MG63 (cell line): Measurements from ENCODE around the gene GLMN. TPM values are rescaled to one million over a fixed set of nuclear protein-coding genes. Genes with fewer than 3 reads are reported as not detected.
"Not testable (repeated sequence)": the region's sequence is repeated elsewhere in the genome, so short reads cannot be mapped to it uniquely, and the experiment has no call there.

Experiments
- DNase-seq: peaks from one replicate; pipeline ENCODE4 v3.0.0-alpha.2; 2020
- H3K27me3 ChIP-seq: fragments of 250-450 bp; sonication (Bioruptor Pico); 2 replicates; pipeline ENCODE4 v1.5.1; 2020; ENCODE audit warnings: mild to moderate bottlenecking, moderate library complexity
- H3K36me3 ChIP-seq: fragments of 250-450 bp; sonication (Bioruptor Pico); 2 replicates; pipeline ENCODE4 v1.5.1; 2020; ENCODE audit warnings: mild to moderate bottlenecking, moderate library complexity
- H3K4me3 ChIP-seq: fragments of 250-450 bp; sonication (Bioruptor Pico); 2 replicates; pipeline ENCODE4 v1.5.1; 2020; ENCODE audit warnings: mild to moderate bottlenecking, moderate library complexity
- H3K9me3 ChIP-seq: fragments of 250-450 bp; sonication (Bioruptor Pico); 2 replicates; pipeline ENCODE4 v1.5.1; 2020; ENCODE audit warnings: mild to moderate bottlenecking, moderate library complexity
- total RNA-seq: library from RNA; depleted of rRNA; stranded (reverse); fragments of >200 nt; shearing (Covaris generic); gene quantifications from 2 replicates; pipeline ENCODE4 v1.2.3, GENCODE V29; 2014; ENCODE audit warnings: low replicate concordance

GLMN gene
- total RNA-seq, 1 experiment from 2014 or later, result 11.1 TPM

- no peaks in the 10 kb centered on the region for H3K27me3 ChIP-seq
- H3K36me3 ChIP-seq, result peaks cover 13% of the 10 kb centered on the region
- no peaks in the 10 kb centered on the region for H3K9me3 ChIP-seq
- no peak for DNase-seq
- no peak overlapping the region for H3K4me3 ChIP-seq
These were observed 15.2 kb upstream of the GLMN start for GRCh38 chr1:92314024-92314423.

GRCh38 chr1:92310185-92310597 lies 11.4 kb upstream of the GLMN start:
- H3K36me3 ChIP-seq, result peaks cover 21% of the 10 kb centered on the region
- no peaks in the 10 kb centered on the region for H3K9me3 ChIP-seq
- no peak for DNase-seq
- H3K27me3 ChIP-seq, result no peaks in the 10 kb centered on the region
- H3K4me3 ChIP-seq, result no peak overlapping the region

GRCh38 chr1:92307980-92308379 lies 9.2 kb upstream of the GLMN start:
- Histone ChIP-seq H3K9me3 (no peaks in the 10 kb centered on the region), H3K4me3 (no peak overlapping the region), H3K36me3 (peaks cover 37% of the 10 kb centered on the region), H3K27me3 (no peaks in the 10 kb centered on the region)
- no peak for DNase-seq

GRCh38 chr1:92306020-92306419 lies 7.2 kb upstream of the GLMN start:
- H3K4me3 ChIP-seq, result no peak overlapping the region
- no peaks in the 10 kb centered on the region for H3K27me3 ChIP-seq
- DNase-seq, result no peak
- H3K36me3 ChIP-seq, result peaks cover 38% of the 10 kb centered on the region
- no peaks in the 10 kb centered on the region for H3K9me3 ChIP-seq

GRCh38 chr1:92301021-92301420 lies 2.2 kb upstream of the GLMN start:
- peaks cover 36% of the 10 kb centered on the region for H3K36me3 ChIP-seq

GRCh38 chr1:92299477-92300150 lies 827 bp upstream of the GLMN start:
- Histone ChIP-seq H3K27me3 (no peaks in the 10 kb centered on the region), H3K9me3 (no peaks in the 10 kb centered on the region), H3K36me3 (peaks cover 32% of the 10 kb centered on the region), H3K4me3 (peak overlapping the region; percentile 83)
- no peak for DNase-seq

More at GRCh38 chr1:92301021-92301420, 2.2 kb upstream of the GLMN start:
- no peaks in the 10 kb centered on the region for H3K27me3 ChIP-seq
- no peak overlapping the region for H3K4me3 ChIP-seq
- H3K9me3 ChIP-seq, result no peaks in the 10 kb centered on the region
- DNase-seq, result no peak

- Histone ChIP-seq H3K27me3 (no peaks in the 10 kb centered on the region), H3K9me3 (no peaks in the 10 kb centered on the region), H3K36me3 (peaks cover 21% of the 10 kb centered on the region), H3K4me3 (peak overlapping the region; percentile 83)
- DNase-seq, result no peak
These were observed 594 bp downstream of the GLMN start for GRCh38 chr1:92298213-92298572.

GRCh38 chr1:92291372-92291999 lies 7.3 kb downstream of the GLMN start:
- DNase-seq, result no peak
- no peak overlapping the region for H3K4me3 ChIP-seq
- H3K9me3 ChIP-seq, result no peaks in the 10 kb centered on the region
- H3K27me3 ChIP-seq, result no peaks in the 10 kb centered on the region
- peaks cover 36% of the 10 kb centered on the region for H3K36me3 ChIP-seq

GRCh38 chr1:92281411-92281810 lies 17.4 kb downstream of the GLMN start:
- not testable (repeated sequence) for H3K4me3 ChIP-seq, H3K9me3 ChIP-seq, H3K27me3 ChIP-seq, DNase-seq
- H3K36me3 ChIP-seq, result peaks cover 28% of the 10 kb centered on the region

- not testable (repeated sequence) for DNase-seq, H3K4me3 ChIP-seq, H3K9me3 ChIP-seq, H3K27me3 ChIP-seq
- H3K36me3 ChIP-seq, result peaks cover 30% of the 10 kb centered on the region
These were observed 19.0 kb downstream of the GLMN start for GRCh38 chr1:92279781-92280180.

GRCh38 chr1:92277105-92277723 lies 21.6 kb downstream of the GLMN start:
- H3K4me3 ChIP-seq, result no peak overlapping the region
- no peak for DNase-seq
- H3K27me3 ChIP-seq, result no peaks in the 10 kb centered on the region
- peaks cover under 1% of the 10 kb centered on the region; the same call in 1 of the 2 replicates for H3K9me3 ChIP-seq
- H3K36me3 ChIP-seq, result peaks cover 37% of the 10 kb centered on the region

- Histone ChIP-seq H3K9me3 (peaks cover 2% of the 10 kb centered on the region; the same call in 1 of the 2 replicates), H3K4me3 (no peak overlapping the region), H3K36me3 (peaks cover 33% of the 10 kb centered on the region), H3K27me3 (no peaks in the 10 kb centered on the region)
- DNase-seq, result no peak
These were observed 22.7 kb downstream of the GLMN start for GRCh38 chr1:92276082-92276481.

- peaks cover 33% of the 10 kb centered on the region for H3K36me3 ChIP-seq
- peaks cover 2% of the 10 kb centered on the region; the same call in 1 of the 2 replicates for H3K9me3 ChIP-seq
- no peaks in the 10 kb centered on the region for H3K27me3 ChIP-seq
- no peak for DNase-seq
- no peak overlapping the region for H3K4me3 ChIP-seq
These were observed 23.8 kb downstream of the GLMN start for GRCh38 chr1:92274939-92275338.

GRCh38 chr1:92273039-92273438 lies 25.7 kb downstream of the GLMN start:
- Histone ChIP-seq H3K4me3 (no peak overlapping the region), H3K36me3 (peaks cover 39% of the 10 kb centered on the region), H3K27me3 (no peaks in the 10 kb centered on the region), H3K9me3 (peaks cover 2% of the 10 kb centered on the region; the same call in 1 of the 2 replicates)
- DNase-seq, result no peak

- H3K36me3 ChIP-seq, result peaks cover 33% of the 10 kb centered on the region
- no peak for DNase-seq
- no peaks in the 10 kb centered on the region for H3K27me3 ChIP-seq
- no peak overlapping the region for H3K4me3 ChIP-seq
- H3K9me3 ChIP-seq, result no peaks in the 10 kb centered on the region; the same call in 1 of the 2 replicates
These were observed 36.3 kb downstream of the GLMN start for GRCh38 chr1:92262516-92262915.

GRCh38 chr1:92259350-92259749 lies 39.4 kb downstream of the GLMN start:
- peaks cover 36% of the 10 kb centered on the region for H3K36me3 ChIP-seq
- peaks cover 7% of the 10 kb centered on the region for H3K9me3 ChIP-seq
- DNase-seq, result no peak
- no peak overlapping the region for H3K4me3 ChIP-seq
- no peaks in the 10 kb centered on the region for H3K27me3 ChIP-seq

GRCh38 chr1:92254714-92255113 lies 44.1 kb downstream of the GLMN start:
- H3K9me3 ChIP-seq, H3K4me3 ChIP-seq, DNase-seq, H3K27me3 ChIP-seq: not testable (repeated sequence)
- peaks cover 29% of the 10 kb centered on the region for H3K36me3 ChIP-seq
